NCI-H226 (cell line): ENCODE data around the gene PPID.
A peak's percentile ranks its signal among the peaks of the same experiment; 100 is the strongest.
"Not testable (repeated sequence)": the region's sequence is repeated elsewhere in the genome, so short reads cannot be mapped to it uniquely, and the experiment has no call there.

Experiments used
- DNase-seq: peaks from one replicate; pipeline ENCODE4 v3.0.0-alpha.2; 2015

PPID gene

GRCh38 chr4:158722917-158723793 is at the start of gene PPID:
Gene PPID (minus strand): TSS chr4:158723396. CDS start chr4:158723288, 108 bp downstream.
- peak; percentile 66 for DNase-seq

- DNase-seq = no peak
These were observed 48.6 kb upstream of the PPID start for GRCh38 chr4:158771776-158772175.

GRCh38 chr4:158770671-158771070 is 47.5 kb upstream of the PPID start:
- DNase-seq = no peak

- DNase-seq = no peak
These were observed 46.2 kb upstream of the PPID start for GRCh38 chr4:158769175-158769921.

- DNase-seq = peak; percentile 58
These were observed 45.5 kb upstream of the PPID start, which contains the start of gene FNIP2 for GRCh38 chr4:158768555-158769174. Gene FNIP2 (plus strand): TSS chr4:158769026. CDS start chr4:158769213, 187 bp downstream.

- no peak for DNase-seq
These were observed 44.3 kb upstream of the PPID start for GRCh38 chr4:158767451-158767850.

- DNase-seq = no peak
These were observed 43.3 kb upstream of the PPID start for GRCh38 chr4:158766434-158767044.

GRCh38 chr4:158763462-158763861 is 40.3 kb upstream of the PPID start:
- no peak for DNase-seq

- no peak for DNase-seq
These were observed 39.4 kb upstream of the PPID start for GRCh38 chr4:158762553-158762952.

- no peak for DNase-seq
These were observed 37.7 kb upstream of the PPID start for GRCh38 chr4:158760866-158761265.

- DNase-seq = not testable (repeated sequence)
These were observed 36.3 kb upstream of the PPID start for GRCh38 chr4:158759539-158759938.

GRCh38 chr4:158758703-158759102 is 35.5 kb upstream of the PPID start:
- DNase-seq = no peak

- peak; percentile 9 for DNase-seq
These were observed 34.9 kb upstream of the PPID start for GRCh38 chr4:158758142-158758541.

- no peak for DNase-seq
These were observed 33.4 kb upstream of the PPID start for GRCh38 chr4:158756588-158756987.

GRCh38 chr4:158755819-158756218 is 32.6 kb upstream of the PPID start:
- not testable (repeated sequence) for DNase-seq

GRCh38 chr4:158754385-158755180 is 31.4 kb upstream of the PPID start:
- DNase-seq = peak; percentile 24

GRCh38 chr4:158750379-158750778 is 27.2 kb upstream of the PPID start:
- DNase-seq = peak; percentile 2

GRCh38 chr4:158746537-158746936 is 23.3 kb upstream of the PPID start:
- not testable (repeated sequence) for DNase-seq

GRCh38 chr4:158741326-158742021 is 18.3 kb upstream of the PPID start:
- DNase-seq = no peak

- DNase-seq = no peak
These were observed 16.4 kb upstream of the PPID start for GRCh38 chr4:158739600-158739999.

- DNase-seq = no peak
These were observed 15.7 kb upstream of the PPID start for GRCh38 chr4:158738866-158739265.
